SW 1271 (cell line): ENCODE data around the gene FREY1.

Experiments
- DNase-seq, 2 experiments: peaks; one replicate each; lab custom pipeline; 2025; lab: John Stamatoyannopoulos, UW

The FREY1 gene

GRCh38 chr11:45894555-45895247 lies 12.4 kb downstream of the FREY1 start:
- DNase-seq: no peak

- DNase-seq: no peak
Observed at GRCh38 chr11:45892856-45893255, 14.2 kb downstream of the FREY1 start.

- no peak for DNase-seq
Observed at GRCh38 chr11:45890886-45891550, 16.1 kb downstream of the FREY1 start.

DNA sequence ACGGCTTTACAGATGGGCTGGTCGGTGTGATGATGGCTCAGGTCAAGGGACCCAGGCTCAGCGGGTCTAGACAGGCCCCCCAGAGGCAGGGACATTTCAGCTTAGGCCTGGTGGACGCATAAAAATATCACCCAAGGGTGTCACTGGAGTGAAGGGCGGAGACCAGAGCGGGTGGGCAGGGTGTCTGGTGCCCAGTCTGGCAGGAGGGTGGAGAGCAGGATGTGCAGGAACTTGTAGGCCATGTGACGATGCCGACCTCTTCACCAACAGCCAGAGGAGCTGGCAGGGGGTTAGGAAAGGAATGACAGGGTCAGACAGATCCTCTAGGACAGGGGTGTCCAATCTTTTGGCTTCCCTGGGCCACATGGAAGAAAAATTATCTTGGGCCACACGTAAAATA lies 17.1 kb downstream of the FREY1 start:
- no peak for DNase-seq

DNA sequence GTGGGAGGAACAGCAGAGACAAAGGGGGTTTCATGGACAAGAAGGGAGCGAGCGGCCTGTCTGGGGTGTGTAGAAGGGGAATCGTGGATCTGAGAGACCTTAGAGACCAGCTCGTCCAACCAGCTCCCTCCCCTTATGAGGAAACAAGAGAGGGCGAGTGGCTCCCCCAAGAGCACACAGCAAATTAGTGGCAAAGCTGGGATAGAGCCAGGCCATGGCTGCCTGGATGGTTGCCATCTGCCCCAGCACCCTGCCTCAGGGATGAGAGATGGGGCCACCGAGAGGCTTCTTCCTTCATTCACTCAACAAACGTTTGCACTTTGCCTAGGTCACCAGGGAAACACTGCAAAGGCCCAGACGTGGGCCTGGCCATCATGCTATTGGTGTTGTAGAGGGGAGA lies 17.5 kb downstream of the FREY1 start:
- DNase-seq: no peak

- DNase-seq: no peak
Observed at GRCh38 chr11:45887587-45887986, 19.5 kb downstream of the FREY1 start.

- no peak for DNase-seq
Observed at GRCh38 chr11:45886816-45887520, 20.1 kb downstream of the FREY1 start.

DNA sequence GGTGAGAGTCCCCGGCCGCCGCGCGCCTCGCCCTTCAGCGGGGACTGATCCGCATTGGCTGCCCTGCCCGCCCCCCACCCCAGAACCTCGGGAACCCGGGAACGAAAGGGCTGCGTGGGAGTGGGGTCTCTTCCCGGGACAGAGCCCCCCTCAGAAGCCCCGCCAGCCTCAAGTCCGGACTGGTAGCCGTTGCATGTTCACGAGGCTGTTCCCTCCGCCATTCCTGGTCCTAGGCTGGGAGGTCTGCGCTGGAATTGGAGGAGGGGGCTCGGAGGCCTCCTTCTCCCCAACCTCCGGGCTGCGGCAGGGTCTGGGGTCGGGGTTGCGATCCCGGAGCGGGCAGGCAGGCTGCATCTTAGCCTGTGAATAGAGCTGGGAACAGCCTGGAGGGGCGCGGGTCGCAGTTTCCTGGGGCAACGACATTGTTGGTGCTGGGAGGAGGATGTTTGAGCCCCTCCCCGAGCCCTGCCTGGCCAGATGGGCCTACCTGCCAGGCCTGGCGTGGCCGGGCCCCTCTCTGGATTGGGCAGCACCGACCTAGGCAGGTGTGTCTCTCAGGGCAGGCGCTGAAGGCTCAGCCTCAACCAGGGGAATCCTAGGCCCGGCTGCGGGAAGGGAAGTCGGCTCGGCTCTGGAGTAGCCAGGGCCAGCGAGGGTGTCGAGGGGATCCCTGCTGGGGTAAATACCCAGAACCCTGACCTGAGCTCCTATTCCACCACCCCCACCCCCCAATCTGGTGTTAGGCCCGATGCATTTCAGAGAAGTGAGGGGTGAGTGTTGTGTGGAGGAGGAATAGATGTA lies 20.9 kb downstream of the FREY1 start:
- no peak for DNase-seq

- no peak for DNase-seq
Observed at GRCh38 chr11:45885274-45885920, 21.7 kb downstream of the FREY1 start, which contains the start of gene MAPK8IP1. Gene MAPK8IP1, plus strand, starts transcription at chr11:45885651. Its CDS starts 170 bp downstream, at chr11:45885821.

DNA sequence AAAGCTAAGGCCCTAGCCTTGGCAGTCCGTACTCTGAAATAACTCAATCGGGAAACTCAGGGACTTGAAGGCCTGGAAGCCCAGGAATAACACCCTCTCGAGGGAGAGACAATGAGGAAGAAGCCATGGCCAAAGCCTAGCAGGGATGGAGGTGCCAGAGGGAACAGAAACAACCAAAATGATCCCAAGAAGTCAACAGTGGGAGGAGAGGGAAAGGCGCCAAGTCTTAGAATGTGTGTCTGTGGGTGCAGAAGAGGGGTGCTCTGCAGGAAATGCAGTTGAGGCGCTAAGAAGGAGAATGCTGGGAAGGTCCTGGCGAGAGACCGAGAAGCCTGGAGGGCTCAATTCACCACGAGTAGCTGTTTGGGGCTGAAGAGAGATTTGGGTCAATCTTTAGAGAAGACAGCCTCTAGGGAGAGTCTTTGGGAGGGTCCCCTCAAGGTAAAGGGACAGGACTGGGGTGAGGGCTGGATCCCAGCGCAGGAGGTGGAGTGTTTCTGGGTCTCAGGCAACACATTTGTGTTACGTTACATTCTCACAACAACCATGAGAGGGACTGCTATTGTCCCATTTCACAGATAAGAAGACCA lies 22.4 kb downstream of the FREY1 start:
- no peak for DNase-seq

DNA sequence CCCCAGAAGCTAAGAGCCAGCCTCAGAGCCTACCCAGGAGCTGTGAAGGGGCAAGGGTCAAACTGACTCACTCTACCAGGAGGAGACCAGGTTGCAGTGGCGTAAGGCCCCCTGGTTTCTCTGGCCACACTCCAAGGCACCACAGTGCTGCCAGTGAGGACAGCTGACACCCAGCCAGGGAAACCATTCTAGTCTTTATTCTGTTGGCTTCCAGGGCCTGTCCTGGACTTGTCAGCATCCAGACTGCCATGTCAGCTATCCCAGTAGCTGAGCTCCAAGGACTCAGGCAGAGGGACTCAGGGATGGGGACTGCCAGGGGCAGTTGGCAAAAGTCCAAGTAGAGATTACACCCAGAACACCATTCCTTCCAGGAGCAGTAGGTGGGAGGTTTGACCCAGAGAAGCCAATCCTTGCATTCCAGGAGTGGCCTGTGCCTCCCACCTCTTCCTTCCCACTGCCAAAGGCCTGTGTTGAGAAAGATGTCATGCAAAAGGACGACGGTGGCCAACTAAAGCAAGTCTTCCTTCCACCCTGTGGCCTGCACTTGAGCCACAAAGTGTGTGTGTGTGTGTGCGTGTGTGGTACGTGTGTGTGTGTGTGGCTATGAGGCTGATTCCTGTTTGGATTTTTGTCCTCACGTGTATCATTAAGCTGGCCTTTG lies 25.2 kb downstream of the FREY1 start:
- DNase-seq: no peak

DNA sequence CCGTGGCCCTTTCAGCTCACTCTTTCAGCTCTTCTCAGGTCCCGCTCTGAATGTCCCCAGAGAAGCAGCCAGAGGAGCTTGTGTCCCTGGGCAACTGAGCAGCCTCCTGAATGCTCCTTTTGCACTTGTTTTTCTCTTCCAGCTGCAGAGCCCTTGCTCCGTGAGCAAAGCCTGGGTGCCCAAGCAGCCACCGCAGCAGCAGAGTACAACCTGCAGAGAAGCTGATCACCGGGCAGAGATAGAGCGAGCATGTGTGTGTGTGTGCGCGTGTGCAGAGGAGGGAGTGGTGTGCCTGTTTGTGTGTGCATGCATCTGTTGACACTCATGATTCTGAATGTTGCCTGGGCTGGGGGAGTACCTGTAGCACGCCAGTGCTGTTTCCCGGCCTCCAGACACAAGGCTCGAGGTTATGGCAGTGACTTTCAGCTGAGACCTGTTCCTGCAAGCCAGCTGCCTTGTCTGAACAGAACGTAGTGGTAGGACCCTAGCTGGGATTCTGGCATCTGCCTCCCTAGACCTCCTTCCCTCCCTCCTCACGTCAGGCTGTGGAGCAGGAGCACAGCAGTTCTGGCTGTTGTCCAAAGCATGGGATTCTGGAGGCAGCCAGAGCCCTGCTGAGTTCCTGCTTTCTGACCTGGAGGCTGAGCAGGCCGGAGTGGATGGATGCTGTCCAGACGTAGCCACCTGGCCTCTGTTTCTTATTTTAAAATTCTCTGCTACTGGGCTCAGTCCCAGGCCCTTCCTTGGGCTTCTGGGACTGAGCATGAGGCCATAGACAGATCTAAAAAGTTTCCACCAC lies 26.1 kb downstream of the FREY1 start:
- no peak for DNase-seq

DNA sequence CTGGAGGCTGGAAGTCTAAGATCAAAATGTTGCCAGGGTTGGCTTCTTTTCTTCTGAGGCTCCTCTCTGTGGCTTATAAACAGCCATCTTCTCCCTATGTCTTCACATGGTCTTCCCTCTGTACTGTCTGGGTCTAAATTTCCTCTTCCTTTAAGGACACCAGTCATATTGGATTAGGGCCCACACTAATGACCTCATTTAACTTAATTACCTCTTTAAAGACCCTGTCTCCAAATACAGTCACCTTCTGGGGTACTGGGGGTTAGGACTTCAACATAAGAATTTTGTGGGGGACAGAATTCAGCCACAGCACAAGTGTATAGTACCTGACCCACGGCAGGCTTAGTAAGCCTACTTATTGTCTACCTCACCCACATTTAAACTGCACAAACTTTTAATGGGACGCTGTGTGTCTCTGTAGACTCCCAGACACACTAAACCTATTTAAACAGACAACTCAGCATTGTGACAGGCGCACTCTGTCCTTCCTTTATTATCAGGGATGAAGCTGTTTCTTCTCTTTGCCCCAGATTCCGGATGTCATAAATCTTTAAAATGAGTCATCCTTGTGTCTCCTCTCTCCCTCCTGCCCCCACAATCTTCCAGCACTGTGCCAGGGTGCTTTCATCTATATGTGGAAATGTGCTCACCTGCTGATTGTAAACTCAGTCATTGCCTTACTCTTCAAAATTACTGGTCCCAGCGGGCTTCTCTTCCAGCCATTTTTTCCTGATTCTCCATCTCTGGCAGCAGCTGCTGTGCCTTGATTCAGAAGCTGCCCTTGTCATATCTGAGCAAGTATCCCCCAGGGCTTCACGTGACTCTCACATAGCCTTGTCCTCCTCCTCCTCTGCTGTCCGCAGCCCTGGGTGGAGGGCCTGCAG lies 27.0 kb downstream of the FREY1 start:
- DNase-seq: no peak

DNA sequence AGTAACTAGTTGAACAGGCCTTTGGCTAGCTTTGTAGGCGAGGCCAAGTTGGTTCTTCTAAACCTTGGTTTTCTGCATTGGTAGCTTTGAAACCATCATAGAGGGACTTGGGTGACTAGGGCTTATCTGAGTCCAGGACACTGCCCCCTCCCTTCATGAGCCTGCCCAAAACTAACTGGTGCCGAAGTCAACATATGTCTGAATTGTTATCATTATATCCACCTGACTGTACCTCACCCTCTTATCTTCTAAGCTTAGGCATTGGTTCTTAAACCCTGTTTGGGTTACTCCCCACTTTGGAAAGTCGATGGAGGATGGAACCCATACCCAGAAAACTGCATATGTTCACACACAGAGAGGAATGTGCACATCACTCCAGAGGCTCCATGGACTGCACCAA lies 29.2 kb downstream of the FREY1 start:
- DNase-seq: no peak

GRCh38 chr11:45877221-45877620 lies 29.9 kb downstream of the FREY1 start:
- DNase-seq: no peak

GRCh38 chr11:45876401-45876800 lies 30.7 kb downstream of the FREY1 start:
- no peak for DNase-seq

- peak; percentile 22 to 37 for DNase-seq
Observed at GRCh38 chr11:45872651-45873356, 34.3 kb downstream of the FREY1 start.

DNA sequence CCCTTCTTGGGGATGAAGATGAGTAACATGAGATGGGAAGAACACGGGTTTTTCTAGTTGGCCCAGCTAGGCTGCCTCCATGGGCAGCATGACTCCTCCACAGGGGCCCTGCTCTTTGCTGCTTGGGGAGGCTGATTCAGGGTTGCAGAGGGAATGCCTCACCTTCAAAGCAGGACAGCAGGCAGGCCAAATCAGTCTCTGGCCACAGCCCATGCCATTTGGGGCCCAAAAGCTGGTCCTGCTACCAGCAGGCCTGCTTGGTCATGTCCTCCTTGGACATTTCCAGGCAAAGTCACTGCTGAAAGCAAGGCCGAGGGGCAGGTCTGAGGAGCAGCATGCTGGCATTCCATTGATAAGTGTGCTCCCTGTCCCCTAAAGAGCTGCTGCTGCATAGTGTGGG lies 35.4 kb downstream of the FREY1 start:
- no peak for DNase-seq
